Body of pancreas (tissue), 4 donors: ENCODE measurements around the gene H6PD. TPM values are rescaled to one million over a fixed set of nuclear protein-coding genes. Genes with fewer than 3 reads are reported as not detected.

Experiments used
- ATAC-seq: fragments of 150-250 bp; one replicate; pipeline ENCODE4 v1.9.1; 2016
- DNase-seq, 4 donors: peaks; one replicate each; pipeline ENCODE4 v3.0.0-alpha.2; 2019
- H3K27ac ChIP-seq, 4 donors: fragments of 200-600 bp; sonication (generic); 1 replicate in 3 of 4; 2 replicates in 1 of 4; pipeline versions ENCODE4 v1.5.1 to v1.6.1; 2016 to 2019; ENCODE audit warnings: mild to moderate bottlenecking in 1 of 4, mixed read lengths in 1 of 4, moderate library complexity in 1 of 4
- H3K27me3 ChIP-seq, 2 donors: fragments of 200-600 bp; sonication (generic); one replicate each; pipeline ENCODE4 v1.6.0; 2016; ENCODE audit warnings: mild to moderate bottlenecking in 1 of 2
- H3K36me3 ChIP-seq, 2 donors: fragments of 200-600 bp; sonication (generic); replicated peaks in 1 of 2; 2 replicates each; pipeline ENCODE4 v1.5.1; 2016; ENCODE audit warnings: low read depth in 2 of 2; ENCODE audit not compliant: insufficient read depth in 1 of 2
- H3K4me1 ChIP-seq: fragments of 200-600 bp; sonication (generic); one replicate; pipeline ENCODE4 v1.6.0; 2016
- H3K4me3 ChIP-seq, 2 donors: fragments of 200-600 bp; sonication (generic); 1 replicate in 1 of 2; 2 replicates in 1 of 2; pipeline ENCODE4 v1.5.1; 2016 to 2019
- H3K9me3 ChIP-seq, 3 donors: fragments of 200-600 bp; sonication (generic); 1 replicate in 2 of 3; 2 replicates in 1 of 3; pipeline ENCODE4 v1.5.1; 2016
- POLR2A ChIP-seq, 3 donors: fragments of 450-650 bp; IDR thresholded peaks; one replicate each; pipeline ENCODE4 v1.6.1; 2016; ENCODE audit warnings: antibody characterized with exemption in 3 of 3, mild to moderate bottlenecking in 2 of 3
- WGBS, 2 donors: methylation state at CpG; one replicate each; pipeline ENCODE4 v1.1.5; 2017; 5-methylcytosine and 5-hydroxymethylcytosine counted together
- intact Hi-C: fragments of 100-400 bp; cut with DNase I; formaldehyde crosslinking; loops from one replicate; pipeline ENCODE4 v1.15.1; 2023
- total RNA-seq, 2 donors: library from RNA; depleted of rRNA; stranded (reverse); fragments of >200 nt; gene quantifications; one replicate each; pipeline ENCODE4 v1.1.0, GENCODE V29; 2016
- TF ChIP-seq, protein P1 (sequence below), 7 experiments: fragments of 450-650 bp in 4 of 7; fragments of 200-600 bp in 3 of 7; sonication (generic) in 3 of 7; IDR thresholded peaks; one replicate each; pipeline ENCODE4 v1.5.1; 2016 to 2019; ENCODE audit warnings: antibody characterized with exemption in 7 of 7

The H6PD gene, protein sequence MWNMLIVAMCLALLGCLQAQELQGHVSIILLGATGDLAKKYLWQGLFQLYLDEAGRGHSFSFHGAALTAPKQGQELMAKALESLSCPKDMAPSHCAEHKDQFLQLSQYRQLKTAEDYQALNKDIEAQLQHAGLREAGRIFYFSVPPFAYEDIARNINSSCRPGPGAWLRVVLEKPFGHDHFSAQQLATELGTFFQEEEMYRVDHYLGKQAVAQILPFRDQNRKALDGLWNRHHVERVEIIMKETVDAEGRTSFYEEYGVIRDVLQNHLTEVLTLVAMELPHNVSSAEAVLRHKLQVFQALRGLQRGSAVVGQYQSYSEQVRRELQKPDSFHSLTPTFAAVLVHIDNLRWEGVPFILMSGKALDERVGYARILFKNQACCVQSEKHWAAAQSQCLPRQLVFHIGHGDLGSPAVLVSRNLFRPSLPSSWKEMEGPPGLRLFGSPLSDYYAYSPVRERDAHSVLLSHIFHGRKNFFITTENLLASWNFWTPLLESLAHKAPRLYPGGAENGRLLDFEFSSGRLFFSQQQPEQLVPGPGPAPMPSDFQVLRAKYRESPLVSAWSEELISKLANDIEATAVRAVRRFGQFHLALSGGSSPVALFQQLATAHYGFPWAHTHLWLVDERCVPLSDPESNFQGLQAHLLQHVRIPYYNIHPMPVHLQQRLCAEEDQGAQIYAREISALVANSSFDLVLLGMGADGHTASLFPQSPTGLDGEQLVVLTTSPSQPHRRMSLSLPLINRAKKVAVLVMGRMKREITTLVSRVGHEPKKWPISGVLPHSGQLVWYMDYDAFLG
- 10 to 100 TPM; 24.1 to 35.6 TPM for total RNA-seq

DNA sequence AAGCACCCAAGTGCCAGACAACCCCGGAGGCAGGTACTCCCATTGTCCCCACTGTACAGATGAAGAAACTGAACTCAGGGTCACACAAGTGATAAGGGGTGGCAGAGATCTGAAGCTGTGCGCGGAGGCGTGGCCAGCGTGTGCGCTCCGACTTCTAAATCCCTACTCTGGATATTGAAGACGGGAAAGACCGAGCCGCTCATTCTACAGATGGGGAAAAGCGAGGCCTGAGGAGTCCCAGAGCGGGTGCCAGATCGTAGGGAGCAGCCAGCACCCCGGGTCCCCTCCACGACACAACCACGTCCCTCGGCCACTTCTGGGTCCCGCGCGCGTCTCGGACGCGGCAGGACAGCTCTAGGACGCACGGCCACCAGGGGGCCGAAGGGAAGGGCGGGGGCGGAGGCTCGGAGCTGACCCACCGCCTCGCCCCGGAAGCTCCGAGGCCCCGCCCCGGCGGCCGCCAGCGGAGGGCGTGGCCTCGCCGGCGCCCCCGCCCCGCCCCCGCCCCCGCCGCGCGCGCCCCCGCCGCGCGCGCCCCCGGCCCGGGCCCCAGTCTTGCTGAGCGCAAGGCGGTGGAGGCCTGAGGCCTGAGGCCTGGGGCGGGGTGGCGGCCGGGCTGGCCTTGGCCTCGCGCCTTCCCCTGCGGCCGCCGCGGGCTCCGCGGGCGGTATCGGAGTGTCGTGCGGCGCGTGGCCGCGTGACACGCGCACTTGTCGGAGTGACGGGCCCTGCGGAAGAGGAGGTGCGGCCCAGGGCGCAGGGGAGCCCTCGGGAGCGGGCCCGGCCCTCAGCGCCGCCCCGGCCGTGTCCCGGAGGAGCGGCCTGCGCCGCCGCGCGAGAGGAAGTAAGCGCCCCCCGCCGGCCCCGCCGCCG lies at the start of gene H6PD:
Gene H6PD, plus strand, starts transcription at position 552 of the 873 bp plus-strand sequence. CDS start 10,161 bp downstream, outside the sequence.
- intact Hi-C loops, result no loop called here
- 1 to 10% methylated on average over 1 to 41 of the region's 106 CpGs for WGBS, 2 donors

DNA sequence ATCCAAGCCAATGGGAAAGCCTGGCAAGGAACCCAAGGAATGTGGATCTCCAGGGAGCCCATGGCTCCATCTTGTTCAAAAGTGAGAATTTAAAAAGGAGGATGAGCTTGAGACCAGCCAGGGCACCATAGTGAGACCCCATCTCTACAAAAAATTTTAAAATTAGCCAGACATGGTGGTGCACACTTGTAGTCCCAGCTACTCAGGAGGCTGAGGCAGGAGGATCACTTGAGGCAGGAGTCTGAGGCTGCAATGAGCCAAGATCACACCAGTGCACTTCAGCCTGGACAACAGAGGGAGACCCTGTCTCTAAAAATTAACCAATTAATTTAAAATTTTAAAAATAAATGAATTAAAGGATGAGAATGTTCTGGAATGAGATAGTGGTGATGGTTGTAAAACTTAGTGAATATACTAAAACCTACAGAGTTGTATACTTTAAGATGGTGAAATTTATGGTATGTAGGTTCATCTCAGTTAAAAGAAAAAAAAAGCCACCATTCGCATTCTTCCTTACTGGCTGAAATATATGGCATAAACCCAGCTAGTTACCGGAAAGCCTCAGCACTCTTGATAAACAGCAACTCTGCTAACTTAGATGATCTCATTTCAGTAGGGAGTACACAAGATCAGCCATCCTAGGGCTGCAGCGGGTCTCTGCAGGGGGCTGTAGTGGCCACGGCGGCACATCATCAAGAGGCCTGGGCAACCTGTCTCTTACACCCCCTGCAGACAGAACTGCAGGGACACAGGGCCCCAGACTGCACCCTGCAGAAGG lies 48.3 kb upstream of the H6PD start:
- no peak for TF ChIP-seq POLR2A (IDR thresholded peaks at IDR 0.05)
- TF ChIP-seq, protein P1, sequence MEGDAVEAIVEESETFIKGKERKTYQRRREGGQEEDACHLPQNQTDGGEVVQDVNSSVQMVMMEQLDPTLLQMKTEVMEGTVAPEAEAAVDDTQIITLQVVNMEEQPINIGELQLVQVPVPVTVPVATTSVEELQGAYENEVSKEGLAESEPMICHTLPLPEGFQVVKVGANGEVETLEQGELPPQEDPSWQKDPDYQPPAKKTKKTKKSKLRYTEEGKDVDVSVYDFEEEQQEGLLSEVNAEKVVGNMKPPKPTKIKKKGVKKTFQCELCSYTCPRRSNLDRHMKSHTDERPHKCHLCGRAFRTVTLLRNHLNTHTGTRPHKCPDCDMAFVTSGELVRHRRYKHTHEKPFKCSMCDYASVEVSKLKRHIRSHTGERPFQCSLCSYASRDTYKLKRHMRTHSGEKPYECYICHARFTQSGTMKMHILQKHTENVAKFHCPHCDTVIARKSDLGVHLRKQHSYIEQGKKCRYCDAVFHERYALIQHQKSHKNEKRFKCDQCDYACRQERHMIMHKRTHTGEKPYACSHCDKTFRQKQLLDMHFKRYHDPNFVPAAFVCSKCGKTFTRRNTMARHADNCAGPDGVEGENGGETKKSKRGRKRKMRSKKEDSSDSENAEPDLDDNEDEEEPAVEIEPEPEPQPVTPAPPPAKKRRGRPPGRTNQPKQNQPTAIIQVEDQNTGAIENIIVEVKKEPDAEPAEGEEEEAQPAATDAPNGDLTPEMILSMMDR (IDR thresholded peaks at IDR 0.05), result no peak
- WGBS, 2 donors, result 69 to 77% methylated on average over 5 of the region's 5 CpGs
- no peak for DNase-seq
- no peak overlapping the region for H3K4me3 ChIP-seq
- intact Hi-C loops, result no loop called here
- H3K27me3 ChIP-seq, result no peaks in the 10 kb centered on the region
- no peak for ATAC-seq
- no peaks in the 10 kb centered on the region for H3K36me3 ChIP-seq
- H3K27ac ChIP-seq, result no peak overlapping the region
- H3K9me3 ChIP-seq, result no peaks in the 10 kb centered on the region
- peaks cover 20% of the 10 kb centered on the region for H3K4me1 ChIP-seq

More for the DNA sequence above, at the start of gene H6PD:
- Histone ChIP-seq H3K9me3 (no peaks in the 10 kb centered on the region), H3K27ac (peak within 1 kb of the TSS; percentile 92 to 96 (median 94)), H3K4me1 (peaks cover 52% of the 10 kb centered on the region), H3K4me3 (peak within 1 kb of the TSS; percentile 21 to 43), H3K36me3 (no peaks in the 10 kb centered on the region), H3K27me3 (no peaks in the 10 kb centered on the region)
- TF ChIP-seq, protein P1 (IDR thresholded peaks at IDR 0.05), result peak; percentile 56 to 95 (median 91)
- TF ChIP-seq POLR2A (IDR thresholded peaks at IDR 0.05), result peak; percentile 65 to 85 (median 72)
- peak; percentile 85 for ATAC-seq
- DNase-seq, result peak; percentile 86 to 88 (median 87)

DNA sequence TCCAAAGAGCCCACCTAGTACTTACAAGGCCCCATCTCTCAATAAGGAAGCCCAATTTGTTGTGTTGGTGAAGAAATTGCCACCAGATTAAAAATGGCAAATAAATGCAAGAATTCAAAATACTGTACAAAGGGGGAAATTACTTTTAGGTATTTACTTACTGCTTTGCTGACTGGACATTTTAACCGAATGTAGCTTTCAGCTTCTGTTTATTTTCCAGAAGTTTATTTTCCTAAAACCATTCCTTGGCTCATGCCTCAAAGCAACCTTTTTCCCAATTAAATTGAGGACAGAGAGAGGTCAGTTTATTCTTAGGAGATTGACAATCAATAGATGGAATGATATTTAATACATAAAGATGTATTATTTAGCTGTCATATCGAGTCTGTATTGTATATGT lies 47.6 kb upstream of the H6PD start:
- TF ChIP-seq, protein P1 (IDR thresholded peaks at IDR 0.05), result no peak
- no peak for TF ChIP-seq POLR2A (IDR thresholded peaks at IDR 0.05)
- Histone ChIP-seq H3K27ac (no peak overlapping the region), H3K27me3 (no peaks in the 10 kb centered on the region), H3K36me3 (no peaks in the 10 kb centered on the region), H3K4me1 (peaks cover 15% of the 10 kb centered on the region), H3K9me3 (no peaks in the 10 kb centered on the region), H3K4me3 (no peak overlapping the region)
- intact Hi-C loops, result no loop called here
- DNase-seq (no peak), ATAC-seq (no peak)
- WGBS, 2 donors, result 58 to 62% methylated on average over 2 of the region's 2 CpGs

DNA sequence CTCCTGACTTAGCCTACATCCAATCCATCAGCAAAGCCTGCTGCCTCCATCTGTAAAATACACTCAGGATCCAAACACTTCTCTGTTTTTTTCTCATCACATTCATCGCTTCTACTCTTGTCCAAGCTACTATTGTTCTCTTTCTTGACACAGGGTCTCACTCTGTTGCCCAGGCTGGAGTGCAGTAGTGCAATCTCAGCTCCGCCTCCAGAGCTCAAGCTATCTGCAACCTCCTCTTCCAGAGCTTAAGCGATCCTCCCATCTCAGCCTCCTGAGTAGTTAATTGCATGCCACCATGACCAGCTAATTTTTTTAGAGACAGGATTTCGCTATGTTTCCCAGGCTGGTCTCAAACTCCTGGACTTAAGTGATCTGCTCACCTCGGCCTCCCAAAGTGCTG lies 44.3 kb upstream of the H6PD start:
- H3K4me1 ChIP-seq, result peaks cover 4% of the 10 kb centered on the region
- no peaks in the 10 kb centered on the region for H3K9me3 ChIP-seq
- H3K27ac ChIP-seq, result no peak overlapping the region
- no peaks in the 10 kb centered on the region for H3K27me3 ChIP-seq
- no peaks in the 10 kb centered on the region for H3K36me3 ChIP-seq
- no peak overlapping the region for H3K4me3 ChIP-seq
- intact Hi-C loops, result no loop called here
- WGBS, 2 donors, result 82 to 86% methylated on average over 5 of the region's 5 CpGs
- no peak for TF ChIP-seq POLR2A (IDR thresholded peaks at IDR 0.05)
- TF ChIP-seq, protein P1 (IDR thresholded peaks at IDR 0.05), result no peak
- ATAC-seq, result no peak
- no peak for DNase-seq
